Stimulated activated CD8-positive, alpha-beta memory T cell treated with anti-CD3 and anti-CD28 coated beads, Interleukin-4, amount 100 ng/mL, for 48 hours (primary cell): Measurements from ENCODE around the gene C1orf35.

Experiments
- DNase-seq: peaks from one replicate; pipeline ENCODE4 v3.0.0-alpha.2; 2020

Gene C1orf35

DNA sequence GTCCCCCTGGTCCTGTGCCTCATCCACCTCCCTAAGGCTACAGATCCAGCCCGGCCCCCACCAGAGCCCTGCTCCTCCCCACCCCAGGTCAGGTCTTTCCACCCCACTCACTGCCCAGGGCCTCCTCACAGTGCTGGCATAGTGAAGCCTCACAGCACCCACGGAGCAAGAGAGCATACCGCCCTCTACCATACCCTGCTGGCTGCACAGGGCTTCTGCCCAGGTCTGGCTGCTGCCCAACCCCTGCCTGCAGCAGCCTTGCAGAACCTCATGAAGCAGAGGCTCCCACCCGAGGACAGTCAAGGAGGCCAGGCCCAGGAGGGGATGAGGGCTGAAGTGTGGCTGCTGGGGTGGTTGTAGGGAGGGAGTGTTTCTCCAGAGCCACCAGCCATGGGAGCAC, 40.3 kb downstream of the C1orf35 start:
- DNase-seq: no peak

DNA sequence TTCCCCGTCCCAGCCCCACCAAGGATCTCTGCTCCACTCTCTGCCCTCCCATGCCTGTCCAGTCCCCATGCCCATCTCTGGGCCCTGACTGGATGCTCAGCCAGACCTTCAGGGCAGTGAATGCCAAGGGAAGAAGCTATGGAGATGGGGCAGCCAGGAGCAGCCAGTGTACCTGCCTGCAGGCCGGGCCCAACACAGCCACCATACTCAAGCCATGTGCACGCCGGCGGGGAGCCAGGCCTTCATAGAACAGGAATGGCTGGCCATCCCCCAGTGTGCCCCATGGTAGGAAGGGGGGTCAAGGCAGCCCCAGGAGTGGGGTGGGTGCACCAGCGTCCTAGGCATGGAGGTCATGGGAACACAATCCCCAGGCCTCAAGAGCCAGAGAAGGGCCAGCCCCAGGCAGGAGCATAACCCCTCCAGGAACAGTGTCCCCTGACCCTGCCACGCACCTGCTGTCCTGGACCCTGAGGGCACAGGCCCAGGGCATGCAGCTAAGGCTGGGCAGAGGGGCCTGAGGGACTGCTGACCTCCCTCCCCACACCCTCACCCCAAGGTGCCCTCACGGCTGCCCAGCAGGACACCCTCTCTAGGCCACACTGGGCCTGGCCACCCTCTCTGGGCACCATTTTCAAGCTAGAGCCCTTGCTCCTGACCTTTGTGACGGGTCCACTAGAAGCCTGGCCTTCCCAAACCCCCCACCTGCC, 40.9 kb downstream of the C1orf35 start:
- DNase-seq: no peak

DNA sequence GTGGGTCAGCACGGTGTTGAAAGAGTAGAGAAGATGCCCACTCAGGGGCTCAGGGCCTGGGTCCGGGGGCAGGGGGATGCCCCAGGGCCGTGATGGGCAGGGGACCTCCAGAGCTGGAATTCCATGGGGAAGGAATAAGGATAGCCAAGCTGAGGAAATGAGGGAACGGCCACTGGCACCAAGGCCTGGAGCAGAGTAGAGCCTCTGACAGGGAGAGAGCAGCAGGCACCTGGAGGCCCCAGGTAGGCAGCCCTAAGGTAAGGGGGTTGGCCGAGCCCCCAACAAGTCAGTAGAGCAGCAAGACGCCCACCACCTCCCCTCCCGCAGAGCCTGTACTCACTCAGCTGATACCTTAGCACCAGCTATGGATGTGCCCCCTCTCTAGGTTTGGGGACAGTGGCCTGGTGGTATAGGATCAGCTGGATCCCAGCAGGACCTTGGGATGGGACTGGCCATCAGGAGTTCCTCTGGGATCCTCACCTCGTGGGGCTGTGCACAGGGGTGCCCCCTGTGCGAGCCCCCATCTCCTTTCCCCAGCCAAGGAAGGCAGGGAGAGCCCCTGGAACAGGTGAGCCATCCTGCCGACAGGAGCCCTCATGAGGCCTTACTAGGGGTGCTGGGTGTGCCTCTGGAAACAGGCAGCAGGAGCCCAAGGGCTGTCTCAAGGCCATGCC, 41.6 kb downstream of the C1orf35 start:
- no peak for DNase-seq

DNA sequence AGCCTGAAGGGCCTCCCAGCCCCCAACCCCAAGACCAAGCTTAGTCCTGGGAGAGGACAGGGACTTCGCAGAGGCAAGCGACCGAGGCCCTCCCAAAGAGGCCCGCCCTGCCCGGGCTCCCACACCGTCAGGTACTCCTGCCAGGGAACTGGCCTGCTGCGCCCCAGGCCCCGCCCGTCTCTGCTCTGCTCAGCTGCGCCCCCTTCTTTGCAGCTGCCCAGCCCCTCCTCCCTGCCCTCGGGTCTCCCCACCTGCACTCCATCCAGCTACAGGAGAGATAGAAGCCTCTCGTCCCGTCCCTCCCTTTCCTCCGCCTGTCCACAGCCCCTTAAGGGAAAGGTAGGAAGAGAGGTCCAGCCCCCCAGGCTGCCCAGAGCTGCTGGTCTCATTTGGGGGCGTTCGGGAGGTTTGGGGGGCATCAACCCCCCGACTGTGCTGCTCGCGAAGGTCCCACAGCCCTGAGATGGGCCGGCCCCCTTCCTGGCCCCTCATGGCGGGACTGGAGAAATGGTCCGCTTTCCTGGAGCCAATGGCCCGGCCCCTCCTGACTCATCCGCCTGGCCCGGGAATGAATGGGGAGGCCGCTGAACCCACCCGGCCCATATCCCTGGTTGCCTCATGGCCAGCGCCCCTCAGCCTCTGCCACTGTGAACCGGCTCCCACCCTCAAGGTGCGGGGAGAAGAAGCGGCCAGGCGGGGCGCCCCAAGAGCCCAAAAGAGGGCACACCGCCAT, 42.5 kb downstream of the C1orf35 start:
- no peak for DNase-seq

DNA sequence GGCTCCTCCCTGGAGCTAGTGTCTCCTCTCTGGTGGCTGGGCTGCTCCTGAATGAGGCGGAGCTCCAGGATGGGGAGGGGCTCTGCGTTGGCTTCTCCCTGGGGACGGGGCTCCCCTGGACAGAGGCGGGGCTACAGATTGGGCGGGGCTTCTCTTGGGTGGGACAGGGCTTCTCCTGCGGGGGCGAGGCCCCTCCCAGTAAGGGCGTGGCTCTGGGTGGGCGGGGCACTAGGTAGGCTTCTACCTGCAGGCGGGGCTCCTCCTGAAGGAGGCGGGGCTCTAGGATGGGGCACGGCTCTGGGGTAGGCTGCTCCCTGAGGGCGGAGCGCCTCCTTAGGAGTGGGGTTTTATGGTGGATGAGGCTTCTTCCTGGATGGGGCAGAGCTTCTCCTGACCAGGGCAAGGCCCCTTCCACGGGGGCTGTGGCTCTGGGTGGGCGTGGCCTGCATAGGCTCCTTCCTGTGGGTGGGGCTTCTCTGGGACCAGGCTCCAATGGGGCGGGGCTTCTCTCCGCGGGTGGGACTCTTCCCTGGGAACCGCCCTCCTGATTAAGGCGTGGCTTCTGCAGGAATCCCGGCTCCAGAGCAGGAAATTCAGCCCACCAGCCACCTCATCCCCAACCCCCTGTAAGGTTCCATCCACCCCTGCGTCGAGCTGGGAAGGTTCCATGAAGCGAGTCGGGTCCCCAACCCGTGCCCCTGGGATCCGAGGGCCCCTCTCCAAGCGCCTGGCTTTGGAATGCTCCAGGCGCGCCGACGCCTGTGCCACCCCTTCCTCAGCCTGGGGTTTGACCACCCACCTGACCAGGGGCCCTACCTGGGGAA, 43.3 kb downstream of the C1orf35 start:
- peak; percentile 94 for DNase-seq

DNA sequence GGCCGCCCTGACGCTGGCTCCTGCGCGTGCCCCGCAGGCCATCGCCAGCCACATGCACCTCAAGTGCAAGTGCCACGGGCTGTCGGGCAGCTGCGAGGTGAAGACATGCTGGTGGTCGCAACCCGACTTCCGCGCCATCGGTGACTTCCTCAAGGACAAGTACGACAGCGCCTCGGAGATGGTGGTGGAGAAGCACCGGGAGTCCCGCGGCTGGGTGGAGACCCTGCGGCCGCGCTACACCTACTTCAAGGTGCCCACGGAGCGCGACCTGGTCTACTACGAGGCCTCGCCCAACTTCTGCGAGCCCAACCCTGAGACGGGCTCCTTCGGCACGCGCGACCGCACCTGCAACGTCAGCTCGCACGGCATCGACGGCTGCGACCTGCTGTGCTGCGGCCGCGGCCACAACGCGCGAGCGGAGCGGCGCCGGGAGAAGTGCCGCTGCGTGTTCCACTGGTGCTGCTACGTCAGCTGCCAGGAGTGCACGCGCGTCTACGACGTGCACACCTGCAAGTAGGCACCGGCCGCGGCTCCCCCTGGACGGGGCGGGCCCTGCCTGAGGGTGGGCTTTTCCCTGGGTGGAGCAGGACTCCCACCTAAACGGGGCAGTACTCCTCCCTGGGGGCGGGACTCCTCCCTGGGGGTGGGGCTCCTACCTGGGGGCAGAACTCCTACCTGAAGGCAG, 44.0 kb downstream of the C1orf35 start:
- DNase-seq: no peak

DNA sequence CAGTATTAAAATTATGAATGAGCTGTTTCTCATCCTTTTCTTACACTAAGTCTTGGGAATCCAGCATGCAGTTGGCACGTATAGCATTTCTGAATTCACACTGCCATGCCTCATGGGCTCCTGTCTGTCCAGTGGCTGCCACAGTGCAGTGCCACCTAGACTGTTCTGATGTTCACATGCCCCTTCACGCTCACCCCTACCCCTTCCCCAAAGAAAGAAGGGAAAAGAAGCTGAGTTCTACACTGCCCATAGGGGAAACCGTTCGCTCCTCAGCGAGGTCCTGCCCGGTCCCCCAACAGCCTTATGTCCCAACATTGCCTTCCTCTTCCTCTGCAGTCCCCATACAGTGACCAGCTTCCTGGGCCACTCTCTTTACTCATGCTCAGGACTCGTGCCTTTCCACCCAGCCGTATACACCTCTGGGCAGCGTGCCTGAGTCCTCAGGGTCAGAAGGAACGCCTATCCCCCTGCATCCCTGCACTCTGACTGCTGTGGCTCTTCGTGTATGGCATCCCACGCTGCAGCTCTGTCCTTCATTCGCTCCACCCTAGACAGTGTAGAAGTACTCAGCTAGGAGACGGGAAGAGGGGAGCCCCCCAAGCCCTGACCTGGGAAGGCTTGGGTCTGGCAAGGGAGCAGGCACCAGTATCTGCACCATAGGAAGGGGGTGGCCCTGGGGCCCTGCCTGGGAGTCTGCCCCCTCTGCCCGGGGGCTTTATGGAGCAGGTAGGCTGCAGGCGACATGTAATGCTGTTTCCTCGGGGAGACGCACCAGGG, 44.8 kb downstream of the C1orf35 start:
- no peak for DNase-seq
